SK-N-SH (cell line): ENCODE data around the gene WNT8A. TPM values are rescaled to one million over a fixed set of nuclear protein-coding genes. Genes with fewer than 3 reads are reported as not detected.
A peak's percentile ranks its signal among the peaks of the same experiment; 100 is the strongest.

ENCODE experiments used
- CTCF ChIA-PET: fragments of 300-600, 350-600 bp; formaldehyde crosslinking; extraction: SDS; loops from one replicate; lab custom pipeline; 2021; lab: Yijun Ruan, JAX
- POLR2A ChIA-PET: fragments of 350-600 bp; sonication (Branson Sonifier 250); formaldehyde crosslinking; extraction: SDS; loops from one replicate; lab custom pipeline; 2020; ENCODE audit warnings: antibody characterized with exemption, inconsistent platforms; lab: Yijun Ruan, JAX
- DNase-seq: peaks from one replicate; pipeline ENCODE4 v3.0.0; 2012
- H2AFZ ChIP-seq: fragments of 200-600 bp; sonication (generic); 2 replicates; pipeline ENCODE4 v1.8.1; 2016; ENCODE audit warnings: antibody characterized with exemption, mild to moderate bottlenecking, low read depth
- H3F3A ChIP-seq: fragments of 200-600 bp; sonication (generic); replicated peaks from 2 replicates; pipeline ENCODE3; 2016; ENCODE audit warnings: antibody characterized with exemption, mild to moderate bottlenecking; ENCODE audit not compliant: insufficient read depth
- H3K27ac ChIP-seq, 2 experiments: fragments of 200-500 bp in 1 of 2; fragments of 200-600 bp in 1 of 2; sonication (Bioruptor generic) in 1 of 2; sonication (generic), shearing (Covaris generic) in 1 of 2; 2 replicates each; pipeline versions ENCODE4 v1.5.1 to v1.6.1; 2014 to 2016; ENCODE audit warnings: low read depth in 2 of 2, inconsistent platforms in 1 of 2, low read length in 1 of 2, mild to moderate bottlenecking in 1 of 2, mixed read lengths in 1 of 2
- H3K27me3 ChIP-seq: fragments of 200-600 bp; sonication (generic), shearing (Covaris generic); 2 replicates; pipeline ENCODE4 v1.6.1; 2016; ENCODE audit warnings: mixed run types; ENCODE audit not compliant: insufficient read depth
- H3K36me3 ChIP-seq, 2 experiments: fragments of 200-500 bp in 1 of 2; fragments of 200-600 bp in 1 of 2; sonication (Bioruptor generic) in 1 of 2; sonication (generic) in 1 of 2; replicated peaks in 1 of 2; 2 replicates each; pipeline versions ENCODE3 to v1.5.1; 2014 to 2016; ENCODE audit warnings: low read length in 1 of 2, mild to moderate bottlenecking in 1 of 2; ENCODE audit not compliant: insufficient read depth in 2 of 2, control insufficient read depth in 1 of 2
- H3K4me1 ChIP-seq, 2 experiments: fragments of 200-500 bp in 1 of 2; fragments of 200-600 bp in 1 of 2; sonication (Bioruptor generic) in 1 of 2; sonication (generic), shearing (Covaris generic) in 1 of 2; 2 replicates each; pipeline versions ENCODE4 v1.5.1 to v1.6.1; 2014 to 2016; ENCODE audit warnings: low read depth in 1 of 2, low read length in 1 of 2, mixed run types in 1 of 2; ENCODE audit not compliant: insufficient read depth in 2 of 2, control insufficient read depth in 1 of 2
- H3K4me2 ChIP-seq: fragments of 200-600 bp; sonication (generic), shearing (Covaris generic); 2 replicates; pipeline ENCODE4 v1.6.1; 2017; ENCODE audit warnings: mixed run types
- H3K4me3 ChIP-seq, 2 experiments: fragments of 200-500 bp in 1 of 2; fragments of 200-600 bp in 1 of 2; sonication (Bioruptor generic) in 1 of 2; sonication (generic), shearing (Covaris generic) in 1 of 2; 2 replicates each; pipeline versions ENCODE4 v1.5.1 to v1.8.1; 2014 to 2016; ENCODE audit warnings: low read depth in 2 of 2, inconsistent platforms in 1 of 2, low read length in 1 of 2, mild to moderate bottlenecking in 1 of 2, mixed read lengths in 1 of 2, moderate library complexity in 1 of 2
- H3K79me2 ChIP-seq: fragments of 200-600 bp; sonication (generic); 2 replicates; pipeline ENCODE4 v1.8.1; 2017; ENCODE audit warnings: mild to moderate bottlenecking; ENCODE audit not compliant: insufficient read depth
- H3K9ac ChIP-seq: fragments of 200-600 bp; sonication (generic); 2 replicates; pipeline ENCODE4 v1.6.1; 2017; ENCODE audit warnings: mixed run types
- H3K9me2 ChIP-seq: fragments of 200-600 bp; sonication (generic); 2 replicates; pipeline ENCODE4 v1.6.1; 2017; ENCODE audit warnings: mixed run types
- H3K9me3 ChIP-seq: fragments of 200-600 bp; sonication (generic); 2 replicates; pipeline ENCODE4 v1.6.1; 2017; ENCODE audit warnings: mixed run types, mild to moderate bottlenecking, moderate library complexity
- H4K20me1 ChIP-seq: fragments of 200-600 bp; sonication (generic); 2 replicates; pipeline ENCODE4 v1.6.1; 2017; ENCODE audit warnings: mild to moderate bottlenecking, mixed run types; ENCODE audit not compliant: insufficient read depth
- CHD2 ChIP-seq: fragments of 150-350 bp; IDR thresholded peaks from 2 replicates; pipeline ENCODE4 v1.6.1; 2018; ENCODE audit warnings: low read length; ENCODE audit not compliant: partially characterized antibody
- ELF1 ChIP-seq: IDR thresholded peaks from 2 replicates; pipeline ENCODE4 v1.4.0; 2012
- EP300 ChIP-seq, 2 experiments: IDR thresholded peaks; 2 replicates each; pipeline versions ENCODE4 v1.4.0 to v1.6.1; 2012; ENCODE audit warnings: borderline replicate concordance in 1 of 2, low read depth in 1 of 2, low read length in 1 of 2
- EZH2phosphoT487 ChIP-seq: fragments of 200-600 bp; sonication (generic); IDR thresholded peaks from 2 replicates; pipeline ENCODE4 v1.6.1; 2017; ENCODE audit warnings: low read depth, mixed run types, mild to moderate bottlenecking, antibody characterized with exemption, moderate library complexity, borderline replicate concordance
- FOSL2 ChIP-seq: IDR thresholded peaks from 2 replicates; pipeline ENCODE4 v1.4.0; 2012; ENCODE audit warnings: low read depth, mild to moderate bottlenecking, moderate library complexity, borderline replicate concordance
- MXI1 ChIP-seq: IDR thresholded peaks from 2 replicates; pipeline ENCODE4 v1.6.1; 2012; ENCODE audit warnings: mild to moderate bottlenecking, low read depth, low read length, improper control_type of control experiment
- POLR2AphosphoS5 ChIP-seq: IDR thresholded peaks from 2 replicates; pipeline ENCODE4 v1.6.1; 2012; ENCODE audit warnings: low read depth, low read length
- SIN3A ChIP-seq: IDR thresholded peaks from 2 replicates; pipeline ENCODE4 v1.6.1; 2012; ENCODE audit warnings: low read depth, mild to moderate bottlenecking, low read length, moderate library complexity, borderline replicate concordance
- SMC3 ChIP-seq: IDR thresholded peaks from 2 replicates; pipeline ENCODE4 v1.6.1; 2012; ENCODE audit warnings: low read depth, low read length, improper control_type of control experiment
- TAF1 ChIP-seq: IDR thresholded peaks from 2 replicates; pipeline ENCODE4 v1.6.1; 2012; ENCODE audit warnings: low read depth, mild to moderate bottlenecking, low read length, moderate library complexity, borderline replicate concordance
- TEAD4 ChIP-seq: IDR thresholded peaks from 2 replicates; pipeline ENCODE4 v1.4.0; 2012; ENCODE audit warnings: mild to moderate bottlenecking, borderline replicate concordance; ENCODE audit not compliant: insufficient read depth
- WGBS: methylation state at CpG from one replicate; pipeline ENCODE4 v1.1.6; 2017; ENCODE audit warnings: low lambda C conversion rate; 5-methylcytosine and 5-hydroxymethylcytosine counted together
- polyA plus RNA-seq, 3 experiments: library from polyadenylated mRNA; depleted of rRNA; stranded (reverse); fragments of >200 nt; gene quantifications; 2 replicates each; pipeline ENCODE4 v1.2.3, GENCODE V29; 2012
- TF ChIP-seq, protein P1 (sequence below): IDR thresholded peaks from 2 replicates; pipeline ENCODE4 v1.4.0; 2012; ENCODE audit warnings: low read depth
- TF ChIP-seq, protein P2 (sequence below): IDR thresholded peaks from 2 replicates; pipeline ENCODE4 v1.6.1; 2012; ENCODE audit warnings: mild to moderate bottlenecking, low read depth, low read length, moderate library complexity

The WNT8A gene
- polyA plus RNA-seq, 1 of the 3 experiments (the other 2 are of a cell fraction), result not detected

GRCh38 chr5:138132543-138132942, 48.7 kb downstream of the WNT8A start:
- H3K9ac ChIP-seq, result no peak overlapping the region

DNA sequence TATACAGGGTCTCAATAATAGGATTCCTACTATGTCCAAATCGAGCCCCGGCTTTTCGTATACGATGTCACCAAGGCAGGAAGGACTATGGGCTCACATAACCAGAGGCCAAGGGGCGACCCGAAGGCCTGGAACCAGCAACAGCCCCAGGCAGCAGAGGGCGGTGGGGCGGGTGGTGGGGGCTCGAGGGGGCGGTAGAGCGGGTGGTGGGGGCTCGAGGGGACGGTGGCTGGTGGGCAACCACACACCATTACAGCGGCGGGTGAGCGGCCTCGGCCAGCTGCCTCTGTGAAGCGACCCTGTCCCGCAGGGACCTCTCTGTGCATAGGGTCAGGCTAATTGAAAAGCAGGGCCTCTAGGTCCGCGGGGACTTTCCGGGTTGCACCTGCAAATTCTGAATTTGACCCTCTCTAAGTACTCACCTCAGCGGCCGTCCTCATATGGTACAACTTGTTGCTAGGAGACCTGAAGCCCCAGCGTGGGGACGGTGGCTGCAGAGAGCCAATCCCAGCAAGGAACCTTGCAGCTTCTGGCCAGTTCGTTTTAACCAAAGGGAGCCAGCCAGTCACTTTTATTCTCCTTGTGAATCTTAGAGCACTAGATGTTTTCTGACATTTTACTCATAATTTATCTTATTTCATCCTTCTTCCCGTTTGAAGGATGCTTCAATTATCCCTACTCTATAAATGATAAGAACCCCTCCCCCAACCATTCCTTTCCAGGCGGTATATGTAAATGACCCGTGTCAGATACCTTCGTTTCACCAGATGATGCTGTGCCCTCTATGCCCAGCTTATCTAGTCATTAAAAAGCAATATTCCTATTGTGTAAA, 55.3 kb downstream of the WNT8A start, which contains the start of gene NME5:
TSS of gene NME5 (minus strand) at position 480 of the 832 bp plus-strand sequence. CDS start 648 bp downstream, outside the sequence.
- Histone ChIP-seq H4K20me1 (no peaks in the 10 kb centered on the region), H3K4me2 (peak within 1 kb of the TSS; percentile 84), H3K4me3 (peak within 1 kb of the TSS; percentile 77 to 80), H3K9me3 (no peaks in the 10 kb centered on the region), H3K36me3 (no peaks in the 10 kb centered on the region), H3K9ac (peak within 1 kb of the TSS; percentile 38; the same call in 1 of the 2 replicates), H2AFZ (peak within 1 kb of the TSS; percentile 97), H3K27ac (peak within 1 kb of the TSS in 1 of 2 experiments; percentile 12; a peak in 1 of 4 replicates), H3K4me1 (no peaks in the 10 kb centered on the region), H3K9me2 (no peaks in the 10 kb centered on the region), H3K27me3 (no peaks in the 10 kb centered on the region), H3K79me2 (no peaks in the 10 kb centered on the region), H3F3A (peaks cover 7% of the 10 kb centered on the region)
- POLR2A ChIA-PET, result interaction anchor here (0.9 kb wide), 1 partner anchor 9 kb away, joined by 3 read pairs; no protein-coding TSS in a partner anchor
- CTCF ChIA-PET, result interaction anchor here (0.6 to 2.0 kb wide), 8 partner anchors 11 to 360 kb away, joined by 3 to 14 read pairs (median 4); no protein-coding TSS in a partner anchor
- TF ChIP-seq, protein P1, sequence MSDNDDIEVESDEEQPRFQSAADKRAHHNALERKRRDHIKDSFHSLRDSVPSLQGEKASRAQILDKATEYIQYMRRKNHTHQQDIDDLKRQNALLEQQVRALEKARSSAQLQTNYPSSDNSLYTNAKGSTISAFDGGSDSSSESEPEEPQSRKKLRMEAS, result 0 out of 2 replicates have a peak, but pooled peaks have one; percentile 17
- TF ChIP-seq POLR2AphosphoS5, result peak; percentile 37; the same call in 1 of the 2 replicates
- peak; percentile 82; the same call in 1 of the 2 replicates for TF ChIP-seq MXI1
- TF ChIP-seq ELF1, result 0 out of 2 replicates have a peak, but pooled peaks have one; percentile 12
- TF ChIP-seq CHD2, result peak; percentile 43
- 0 out of 2 replicates have a peak, but pooled peaks have one; percentile 28 for TF ChIP-seq TAF1
- TF ChIP-seq EP300 (IDR thresholded peaks at IDR 0.05; ENCODE audit: borderline replicate concordance in 1 of 2, low read depth in 1 of 2, low read length in 1 of 2), result no peak
- TF ChIP-seq, protein P2, sequence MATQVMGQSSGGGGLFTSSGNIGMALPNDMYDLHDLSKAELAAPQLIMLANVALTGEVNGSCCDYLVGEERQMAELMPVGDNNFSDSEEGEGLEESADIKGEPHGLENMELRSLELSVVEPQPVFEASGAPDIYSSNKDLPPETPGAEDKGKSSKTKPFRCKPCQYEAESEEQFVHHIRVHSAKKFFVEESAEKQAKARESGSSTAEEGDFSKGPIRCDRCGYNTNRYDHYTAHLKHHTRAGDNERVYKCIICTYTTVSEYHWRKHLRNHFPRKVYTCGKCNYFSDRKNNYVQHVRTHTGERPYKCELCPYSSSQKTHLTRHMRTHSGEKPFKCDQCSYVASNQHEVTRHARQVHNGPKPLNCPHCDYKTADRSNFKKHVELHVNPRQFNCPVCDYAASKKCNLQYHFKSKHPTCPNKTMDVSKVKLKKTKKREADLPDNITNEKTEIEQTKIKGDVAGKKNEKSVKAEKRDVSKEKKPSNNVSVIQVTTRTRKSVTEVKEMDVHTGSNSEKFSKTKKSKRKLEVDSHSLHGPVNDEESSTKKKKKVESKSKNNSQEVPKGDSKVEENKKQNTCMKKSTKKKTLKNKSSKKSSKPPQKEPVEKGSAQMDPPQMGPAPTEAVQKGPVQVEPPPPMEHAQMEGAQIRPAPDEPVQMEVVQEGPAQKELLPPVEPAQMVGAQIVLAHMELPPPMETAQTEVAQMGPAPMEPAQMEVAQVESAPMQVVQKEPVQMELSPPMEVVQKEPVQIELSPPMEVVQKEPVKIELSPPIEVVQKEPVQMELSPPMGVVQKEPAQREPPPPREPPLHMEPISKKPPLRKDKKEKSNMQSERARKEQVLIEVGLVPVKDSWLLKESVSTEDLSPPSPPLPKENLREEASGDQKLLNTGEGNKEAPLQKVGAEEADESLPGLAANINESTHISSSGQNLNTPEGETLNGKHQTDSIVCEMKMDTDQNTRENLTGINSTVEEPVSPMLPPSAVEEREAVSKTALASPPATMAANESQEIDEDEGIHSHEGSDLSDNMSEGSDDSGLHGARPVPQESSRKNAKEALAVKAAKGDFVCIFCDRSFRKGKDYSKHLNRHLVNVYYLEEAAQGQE, result peak; percentile 18; the same call in 1 of the 2 replicates
- peak; percentile 76; the same call in 1 of the 2 replicates for TF ChIP-seq SIN3A
- no peak for TF ChIP-seq TEAD4
- 6% methylated on average over 26 of the region's 31 CpGs for WGBS
- DNase-seq, result peak; percentile 88

More at GRCh38 chr5:138132543-138132942, 48.7 kb downstream of the WNT8A start:
- H3K79me2 ChIP-seq, result no peaks in the 10 kb centered on the region
- H3K4me3 ChIP-seq, result no peak overlapping the region; a peak in 1 of 4 replicates
- no peak for DNase-seq
- peaks cover 9% of the 10 kb centered on the region for H3F3A ChIP-seq
- 86% methylated on average over 7 of the region's 7 CpGs for WGBS
- H3K27ac ChIP-seq, result no peak overlapping the region
- no peaks in the 10 kb centered on the region for H3K27me3 ChIP-seq
- no peaks in the 10 kb centered on the region for H3K9me2 ChIP-seq
- CTCF ChIA-PET, result interaction anchor here (1.1 to 4.5 kb wide), 8 partner anchors 20 to 503 kb away, joined by 3 to 91 read pairs (median 9); no protein-coding TSS in a partner anchor
- no peaks in the 10 kb centered on the region for H3K4me1 ChIP-seq
- H4K20me1 ChIP-seq, result no peaks in the 10 kb centered on the region
- no peaks in the 10 kb centered on the region for H3K36me3 ChIP-seq
- no peak for TF ChIP-seq FOSL2
- TF ChIP-seq CHD2, result no peak
- TF ChIP-seq SMC3, result no peak
- TF ChIP-seq EZH2phosphoT487, result no peak
- TF ChIP-seq, all 33 proteins: peak for 0
- POLR2A ChIA-PET, result interaction anchor here (1.2 kb wide), 1 partner anchor 54 kb away, joined by 3 read pairs; no protein-coding TSS in a partner anchor
- H2AFZ ChIP-seq, result 0 out of 2 replicates have a peak overlapping the region, but pooled peaks have one; percentile 56
- H3K4me2 ChIP-seq, result no peak overlapping the region
- no peaks in the 10 kb centered on the region for H3K9me3 ChIP-seq
